ENCODE measurements around the gene TPPP2. TPM values are rescaled to one million over a fixed set of nuclear protein-coding genes. Genes with fewer than 3 reads are reported as not detected.
"Not testable (repeated sequence)": the region's sequence is repeated elsewhere in the genome, so short reads cannot be mapped to it uniquely, and the experiment has no call there.

Gene TPPP2
- total RNA-seq, result not detected in 2 replicates

DNA sequence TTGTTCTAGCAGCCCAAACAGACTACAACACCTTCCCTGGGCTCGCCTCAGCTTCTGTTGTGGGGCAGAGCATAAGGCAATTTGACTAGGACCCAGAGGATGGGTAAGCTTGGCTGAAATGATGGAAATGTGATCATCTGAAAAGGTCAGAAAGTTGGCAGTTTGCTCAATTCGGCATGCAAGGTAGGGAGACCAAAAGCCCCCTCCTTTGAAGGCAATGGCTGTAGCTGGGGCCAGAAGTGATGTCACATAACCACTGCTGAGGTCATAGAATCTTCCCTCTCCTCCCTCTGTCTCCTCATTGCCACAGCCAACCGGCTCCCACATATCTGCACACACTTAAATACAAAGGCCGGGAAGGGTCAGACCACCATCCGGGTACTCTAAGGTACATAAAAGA lies at the start of gene TPPP2:
TSS of gene TPPP2 (plus strand) at position 301 of the 400 bp plus-strand sequence. CDS start 365 bp downstream, outside the sequence.
- intact Hi-C loops (cut with micrococcal nuclease), result no loop called here

DNA sequence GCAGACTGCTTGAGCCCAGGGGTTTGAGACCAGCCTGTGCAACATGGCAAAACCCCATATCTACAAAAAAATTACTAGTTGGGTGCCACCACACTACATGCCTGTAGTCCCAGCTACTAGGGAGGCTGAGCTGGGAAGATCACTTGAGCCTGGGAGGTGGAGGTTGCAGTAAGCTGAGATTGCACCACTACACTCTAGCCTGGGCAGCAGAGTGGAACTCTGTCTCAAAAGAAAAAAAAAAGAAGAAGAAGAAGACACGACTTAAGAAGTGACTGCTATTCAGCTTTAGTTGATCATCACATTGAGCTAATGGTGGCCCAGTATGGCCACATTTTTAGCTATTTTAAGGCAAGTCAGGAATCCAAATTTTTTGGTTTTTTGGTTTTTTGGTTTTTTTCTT lies 49.1 kb upstream of the TPPP2 start:
- intact Hi-C loops (cut with micrococcal nuclease), result no loop called here

DNA sequence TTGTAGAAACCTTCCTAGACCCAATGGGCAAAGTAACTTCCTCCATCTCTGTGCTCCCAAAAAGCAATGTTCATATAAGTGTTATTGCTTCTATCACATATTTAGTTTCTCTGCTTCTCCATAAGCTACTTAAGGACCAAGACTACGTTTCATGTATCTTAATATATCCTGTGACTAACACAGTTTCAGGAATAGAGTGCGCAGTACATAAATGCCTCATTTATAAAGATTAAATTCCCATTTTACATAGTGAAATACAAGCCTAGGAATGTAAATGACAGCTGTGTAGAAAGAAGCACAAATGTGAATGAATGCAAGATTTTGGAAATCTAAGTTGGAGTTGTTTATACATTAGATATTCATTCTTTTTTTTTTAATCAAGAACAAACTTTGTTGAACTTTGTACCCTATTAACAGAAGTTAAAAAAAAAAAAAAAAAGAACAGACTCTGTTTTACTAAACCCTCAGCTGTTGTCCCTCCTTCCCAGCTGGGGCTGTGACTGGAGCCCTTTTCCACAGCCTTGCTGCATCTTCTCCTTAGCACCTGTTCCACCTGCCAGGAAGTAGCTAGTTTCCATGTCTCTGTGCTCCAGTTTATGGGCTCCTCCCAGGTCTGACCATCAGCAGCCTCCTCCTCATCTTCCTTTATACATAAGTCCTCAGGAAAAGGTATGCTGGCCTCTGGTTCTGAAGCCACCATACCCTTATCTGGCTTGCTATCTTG lies 47.2 kb upstream of the TPPP2 start:
- intact Hi-C loops (cut with micrococcal nuclease), result no loop called here

DNA sequence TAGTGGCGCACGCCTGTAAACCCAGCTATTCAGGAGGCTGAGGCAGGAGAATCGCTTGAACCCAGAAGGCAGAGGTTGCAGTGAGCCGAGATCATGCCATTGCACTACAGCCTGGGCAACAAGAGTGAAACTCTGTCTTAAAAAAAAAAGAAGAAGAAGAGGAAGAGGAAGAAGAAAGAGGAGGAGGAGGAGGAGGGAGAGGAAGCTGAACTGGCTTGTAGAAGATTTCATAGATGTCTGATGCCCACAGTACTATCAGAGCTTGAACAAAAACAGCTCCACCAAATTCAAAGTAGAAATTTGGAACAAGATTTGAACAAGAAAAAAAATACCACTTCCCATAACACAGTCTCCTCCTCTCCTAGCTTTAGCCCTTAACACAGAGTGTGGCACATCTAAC lies 44.4 kb upstream of the TPPP2 start:
- intact Hi-C loops (cut with micrococcal nuclease), result not testable (repeated sequence)

DNA sequence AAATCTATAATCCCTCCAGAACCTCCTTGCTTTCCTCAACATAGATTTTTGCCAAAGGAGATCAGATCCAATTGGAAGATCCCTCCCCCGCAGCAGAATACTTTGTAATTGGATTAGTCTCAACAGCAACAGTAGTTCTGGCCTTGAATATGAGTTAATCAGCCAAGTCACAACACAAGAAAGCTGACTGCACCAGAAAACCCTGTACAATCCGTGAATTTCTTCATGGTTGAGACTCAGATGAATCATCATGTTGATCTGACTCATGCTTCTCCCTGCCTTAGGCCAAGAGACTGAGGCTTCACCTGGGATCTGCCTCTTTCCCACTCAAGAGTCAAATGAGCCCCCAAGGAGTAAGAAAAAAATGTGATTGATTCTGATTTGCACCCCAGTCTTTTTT lies 43.2 kb upstream of the TPPP2 start:
- intact Hi-C loops (cut with micrococcal nuclease), result no loop called here

DNA sequence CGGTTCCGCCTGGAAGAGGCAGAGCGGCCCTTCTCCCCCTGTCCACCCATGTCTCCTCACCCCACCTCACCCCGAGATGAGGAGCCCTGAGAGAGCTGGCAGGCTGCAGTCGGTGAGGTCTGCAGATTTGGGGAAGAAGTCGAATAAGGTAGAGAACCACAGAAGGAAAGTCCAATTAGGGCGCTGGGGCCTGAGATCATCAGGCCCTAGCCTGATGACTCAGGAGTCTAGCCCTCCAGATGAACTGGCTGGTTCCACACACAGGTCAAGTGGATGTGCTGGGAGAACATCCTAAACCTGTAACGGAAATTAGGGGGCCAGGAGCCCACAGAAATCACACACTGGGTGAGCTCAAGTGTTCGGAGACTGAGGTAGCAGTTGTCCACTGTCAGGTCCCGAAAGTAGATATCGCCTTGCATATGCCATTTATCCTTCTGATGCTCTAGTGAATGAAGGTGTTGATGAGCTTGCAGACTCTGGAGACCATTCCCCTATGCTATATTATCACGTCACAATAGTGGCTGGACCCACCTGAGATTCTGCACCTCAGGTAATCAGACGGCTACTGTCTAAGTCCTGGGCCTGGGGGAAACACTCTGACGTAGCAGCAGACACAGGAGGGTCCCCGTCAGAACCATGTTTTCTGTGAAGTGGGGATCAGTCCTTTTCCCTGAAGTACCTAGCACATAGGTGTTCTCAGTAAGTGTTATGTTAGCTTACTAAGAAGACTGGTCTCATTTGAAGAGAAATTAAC lies 41.1 kb upstream of the TPPP2 start:
- intact Hi-C loops (cut with micrococcal nuclease), result loop anchor here (1.0 kb wide), 2 partner anchors 18 to 305 kb away; partner anchors contain the start of gene RNASE4

DNA sequence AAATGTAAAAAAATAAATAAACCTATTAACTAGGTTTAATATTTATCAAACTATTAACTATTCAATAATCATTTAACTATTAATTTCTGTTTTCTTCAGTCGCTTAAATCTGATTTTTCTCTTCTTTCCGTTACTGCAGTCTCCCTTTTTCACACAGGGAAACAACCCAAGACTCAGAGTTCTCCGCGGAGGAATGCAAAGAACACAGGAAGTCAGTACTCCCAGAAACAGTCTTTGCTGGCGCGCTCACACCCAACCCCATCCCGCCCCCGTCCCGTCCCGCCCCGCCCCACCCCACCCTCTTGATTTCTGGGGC lies 40.6 kb upstream of the TPPP2 start:
- intact Hi-C loops (cut with micrococcal nuclease), result loop anchor here (1.0 kb wide), 2 partner anchors 18 to 305 kb away; partner anchors contain the start of gene RNASE4

DNA sequence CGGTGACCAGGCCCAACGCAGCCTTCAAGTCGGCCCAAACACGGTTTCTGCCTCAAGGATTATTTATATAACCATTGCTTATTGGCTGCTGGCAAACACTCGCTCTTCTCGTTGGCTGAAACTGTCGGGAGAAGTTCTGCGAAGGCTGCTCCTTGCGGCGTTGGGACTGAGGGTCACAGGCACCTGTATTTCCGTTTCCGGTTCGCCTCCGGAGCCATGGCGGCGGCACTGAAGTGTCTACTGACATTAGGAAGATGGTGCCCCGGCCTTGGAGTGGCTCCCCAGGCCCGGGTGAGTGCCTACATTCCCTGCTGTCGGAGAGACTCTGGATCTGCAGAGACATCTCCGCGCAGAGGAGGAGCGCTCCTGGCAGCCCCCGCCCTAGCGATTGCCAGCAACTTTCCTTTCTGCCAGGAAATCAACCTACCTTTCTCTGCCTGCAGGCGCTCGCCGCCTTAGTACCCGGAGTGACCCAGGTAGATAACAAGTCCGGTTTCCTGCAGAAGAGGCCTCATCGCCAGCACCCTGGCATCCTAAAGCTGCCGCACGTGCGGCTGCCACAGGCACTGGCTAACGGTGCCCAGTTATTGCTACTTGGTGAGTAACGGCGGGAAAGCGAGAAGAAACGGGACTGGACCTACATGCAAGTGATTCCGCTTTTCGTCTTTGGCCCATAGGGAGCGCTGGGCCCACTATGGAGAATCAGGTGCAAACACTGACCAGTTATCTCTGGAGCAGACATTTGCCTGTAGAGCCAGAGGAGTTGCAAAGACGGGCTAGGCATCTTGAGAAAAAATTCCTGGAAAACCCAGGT lies 40.0 kb upstream of the TPPP2 start, which contains the start of gene METTL17:
TSS of gene METTL17 (plus strand) at position 194 of the 814 bp plus-strand sequence. CDS start at position 217, 23 bp downstream.
- intact Hi-C loops (cut with micrococcal nuclease), result loop anchor here (1.0 to 5.0 kb wide), 4 partner anchors 19 to 487 kb away; partner anchors contain the start of genes RAB2B, RNASE4 and TOX4

DNA sequence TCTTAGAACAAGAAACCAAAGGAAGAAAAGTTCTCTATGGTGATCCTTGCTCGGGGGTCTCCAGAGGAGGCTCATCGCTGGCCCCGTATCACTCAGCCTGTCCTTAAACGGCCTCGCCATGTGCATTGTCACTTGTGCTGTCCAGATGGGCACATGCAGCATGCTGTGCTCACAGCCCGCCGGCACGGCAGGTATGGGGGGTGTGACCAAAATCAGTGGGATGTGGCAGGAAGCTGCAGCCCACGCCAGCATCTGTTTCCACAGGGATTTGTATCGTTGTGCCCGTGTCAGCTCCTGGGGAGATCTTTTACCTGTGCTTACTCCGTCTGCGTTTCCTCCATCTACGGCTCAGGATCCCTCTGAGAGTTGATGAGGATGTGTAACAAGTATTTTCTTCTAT lies 33.5 kb upstream of the TPPP2 start:
- intact Hi-C loops (cut with micrococcal nuclease), result no loop called here

DNA sequence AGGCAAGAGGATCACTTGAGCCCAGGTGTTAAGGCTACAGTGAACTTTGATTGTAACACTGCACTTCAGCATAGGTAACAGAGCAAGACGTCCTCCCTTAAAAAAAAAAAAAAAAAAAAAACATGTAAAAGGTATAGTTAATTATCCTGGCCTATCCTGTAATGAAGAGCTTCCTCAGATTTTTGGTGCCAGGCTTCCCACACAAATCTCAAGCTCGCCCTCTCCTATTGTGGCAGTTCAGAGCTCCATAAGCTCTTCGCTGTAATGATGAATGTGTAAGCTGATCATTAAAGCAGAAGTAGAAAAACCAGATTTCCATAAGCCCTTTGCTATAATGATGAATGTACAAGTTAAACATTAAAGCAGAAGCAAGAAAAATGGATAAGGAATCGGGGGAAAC lies 32.9 kb upstream of the TPPP2 start:
- intact Hi-C loops (cut with micrococcal nuclease), result no loop called here

DNA sequence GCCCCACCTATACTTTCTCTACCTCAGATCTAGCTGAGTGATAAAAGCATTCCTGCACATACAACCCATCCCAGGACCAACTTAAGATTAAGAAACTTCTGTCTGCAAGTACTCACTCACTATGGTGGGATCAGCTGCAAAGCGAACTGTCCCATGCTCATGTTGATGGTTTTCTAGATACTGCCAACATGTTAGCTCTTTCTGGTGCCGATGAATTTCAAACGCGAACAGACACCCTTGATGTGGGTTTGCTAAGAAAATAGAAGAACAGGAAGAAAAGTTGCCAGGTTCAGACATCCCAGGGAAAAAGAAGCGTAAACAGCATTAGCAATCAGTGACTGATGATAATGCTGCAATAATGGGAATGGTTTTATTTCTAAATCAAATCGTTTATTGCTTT lies 32.5 kb upstream of the TPPP2 start:
- intact Hi-C loops (cut with micrococcal nuclease), result no loop called here

DNA sequence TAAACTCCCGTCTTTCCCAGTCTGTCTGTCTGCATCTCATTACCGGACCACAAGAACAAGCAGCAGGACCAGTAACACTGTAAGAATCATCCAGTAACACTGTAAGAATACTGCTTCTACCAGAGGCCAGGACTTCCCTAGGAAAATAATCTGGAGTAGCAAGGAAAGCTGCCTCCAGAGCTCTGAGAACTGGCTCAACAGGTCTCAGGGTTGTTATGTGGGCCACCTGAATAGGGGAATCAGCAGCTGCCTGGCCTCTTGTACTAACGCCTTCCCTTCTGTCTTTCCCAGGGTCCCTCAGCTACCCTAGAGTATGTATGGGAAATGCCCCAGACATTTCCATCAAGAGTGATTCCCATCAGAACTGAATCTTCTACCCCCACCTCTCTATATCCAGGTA lies 31.9 kb upstream of the TPPP2 start:
- intact Hi-C loops (cut with micrococcal nuclease), result no loop called here

DNA sequence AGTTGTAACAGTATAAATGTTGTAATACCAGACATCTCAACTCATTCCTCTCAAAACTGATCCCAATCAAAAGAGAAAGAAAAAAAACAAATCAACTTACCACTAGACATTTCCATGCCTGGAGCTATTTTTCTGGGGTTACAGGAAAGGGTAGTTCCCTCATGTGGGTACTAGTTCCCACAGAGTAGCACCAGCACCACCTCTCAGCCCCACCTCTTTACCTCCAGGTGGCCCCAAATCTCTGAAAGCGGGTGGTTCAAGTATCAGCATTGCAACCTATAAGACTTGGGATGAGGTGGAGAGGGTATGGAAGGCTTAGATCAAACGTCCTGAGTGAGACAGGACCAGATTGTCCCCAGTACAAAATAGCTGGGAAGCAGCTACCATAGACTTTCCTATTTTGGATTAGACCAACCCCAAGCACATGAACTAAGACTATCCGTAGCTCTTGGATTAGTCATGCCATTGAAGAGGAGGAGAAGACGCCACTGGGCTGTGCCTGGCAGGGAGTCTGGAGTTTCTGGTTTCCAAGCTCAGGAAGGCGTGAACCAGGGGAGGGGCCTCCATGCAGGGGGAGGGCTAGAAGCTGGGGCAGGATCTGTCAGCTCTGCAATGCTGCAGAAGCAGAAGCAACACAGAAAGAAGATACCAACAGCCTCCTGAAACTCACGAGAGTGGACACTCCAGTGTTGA lies 31.2 kb upstream of the TPPP2 start, which contains the start of gene SLC39A2:
TSS of gene SLC39A2 (plus strand) at position 620 of the 693 bp plus-strand sequence. CDS start 154 bp downstream, outside the sequence.
- intact Hi-C loops (cut with micrococcal nuclease), result no loop called here

DNA sequence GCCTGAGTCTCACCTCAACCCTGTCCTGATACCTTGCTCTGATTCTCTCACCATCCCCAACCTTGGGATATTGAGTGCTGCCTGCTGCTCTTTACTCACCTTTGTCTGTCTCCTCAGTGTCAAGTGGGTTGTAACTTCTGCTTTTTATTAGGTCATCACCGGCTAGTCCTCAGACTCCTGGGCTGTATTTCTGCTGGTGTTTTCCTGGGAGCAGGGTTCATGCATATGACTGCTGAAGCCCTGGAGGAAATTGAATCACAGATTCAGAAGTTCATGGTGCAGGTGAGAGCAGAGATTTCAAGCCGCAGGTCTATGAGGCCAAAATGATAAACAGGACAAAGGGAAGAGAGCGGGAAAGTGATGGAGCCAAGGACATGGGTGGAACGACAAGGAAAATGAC lies 30.4 kb upstream of the TPPP2 start:
- intact Hi-C loops (cut with micrococcal nuclease), result no loop called here

DNA sequence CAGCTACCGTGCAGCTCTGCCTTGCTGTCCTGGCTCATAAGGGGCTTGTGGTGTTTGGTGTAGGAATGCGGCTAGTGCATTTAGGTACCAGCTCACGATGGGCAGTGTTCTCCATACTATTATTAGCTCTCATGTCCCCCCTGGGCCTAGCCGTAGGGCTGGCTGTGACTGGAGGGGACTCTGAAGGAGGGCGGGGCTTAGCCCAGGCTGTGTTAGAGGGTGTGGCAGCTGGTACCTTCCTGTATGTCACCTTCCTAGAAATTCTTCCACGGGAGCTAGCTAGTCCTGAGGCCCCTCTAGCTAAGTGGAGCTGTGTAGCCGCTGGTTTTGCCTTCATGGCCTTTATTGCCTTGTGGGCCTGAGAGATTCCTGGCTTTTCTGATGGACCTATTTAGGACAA lies 28.8 kb upstream of the TPPP2 start:
- intact Hi-C loops (cut with micrococcal nuclease), result no loop called here

DNA sequence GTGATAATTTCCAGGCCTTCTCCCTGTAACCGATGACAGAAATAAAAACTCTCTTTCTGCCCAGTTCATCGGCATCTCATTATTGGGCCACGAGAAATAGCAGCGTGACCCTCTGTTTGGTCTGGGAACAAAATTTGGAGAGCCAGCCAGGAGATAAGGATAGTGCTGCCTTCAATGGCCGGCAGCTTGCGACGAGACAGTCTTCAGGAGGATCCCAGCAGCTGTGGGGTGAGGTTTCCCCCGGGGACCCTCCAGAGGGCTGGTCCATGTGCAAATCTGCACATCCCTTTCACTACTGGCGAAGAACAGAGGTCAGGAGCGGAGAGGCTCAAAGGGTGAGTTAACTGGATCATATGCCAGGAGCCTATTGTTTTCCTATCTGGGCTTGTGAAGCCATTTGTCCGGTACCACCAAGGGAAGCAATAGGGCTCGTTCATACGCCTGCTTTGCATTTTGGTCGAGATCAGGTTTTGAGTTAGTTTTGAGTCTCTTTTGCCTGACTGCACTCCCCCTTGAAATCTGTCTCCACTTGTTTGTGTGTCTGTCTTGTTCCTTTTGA lies 26.1 kb upstream of the TPPP2 start:
- intact Hi-C loops (cut with micrococcal nuclease), result no loop called here

DNA sequence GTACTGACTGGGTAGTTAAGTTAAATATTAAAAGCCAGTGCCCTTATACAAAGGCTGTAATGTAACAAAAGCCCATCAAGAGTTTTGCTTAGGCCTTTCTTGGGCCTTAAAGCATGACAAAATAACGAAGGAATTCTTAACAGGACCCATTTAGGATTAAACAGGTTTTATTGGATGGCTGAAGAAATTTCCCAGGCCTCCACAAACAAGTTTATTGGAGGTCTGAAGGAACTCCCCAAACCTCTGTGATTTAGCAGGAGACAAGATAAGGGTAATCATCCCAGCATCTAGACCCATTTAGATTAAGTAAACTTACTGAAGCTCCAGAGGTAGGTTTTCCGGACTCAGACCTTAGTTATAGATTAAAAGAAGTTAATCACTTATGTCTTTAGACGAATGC lies 20.3 kb upstream of the TPPP2 start:
- intact Hi-C loops (cut with micrococcal nuclease), result not testable (repeated sequence)

DNA sequence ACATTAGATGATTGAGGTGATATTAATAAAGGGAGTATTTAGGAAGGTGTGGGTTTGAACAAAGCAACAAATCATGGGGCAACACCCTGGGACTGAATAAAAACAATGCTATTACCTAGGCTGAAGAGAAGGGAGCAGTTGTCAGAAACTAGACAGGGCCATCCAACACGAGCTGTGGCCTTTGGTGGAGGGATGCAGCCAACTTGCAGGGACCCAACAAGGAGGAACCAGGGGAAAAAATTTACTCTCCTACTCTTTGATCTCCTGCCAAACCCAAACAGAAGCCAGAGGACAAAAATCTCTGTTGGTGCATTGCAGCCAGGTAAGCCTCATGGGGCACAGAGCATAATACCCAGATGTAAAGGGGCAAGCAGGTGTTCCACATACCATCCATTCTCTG lies 18.9 kb upstream of the TPPP2 start:
- intact Hi-C loops (cut with micrococcal nuclease), result no loop called here

DNA sequence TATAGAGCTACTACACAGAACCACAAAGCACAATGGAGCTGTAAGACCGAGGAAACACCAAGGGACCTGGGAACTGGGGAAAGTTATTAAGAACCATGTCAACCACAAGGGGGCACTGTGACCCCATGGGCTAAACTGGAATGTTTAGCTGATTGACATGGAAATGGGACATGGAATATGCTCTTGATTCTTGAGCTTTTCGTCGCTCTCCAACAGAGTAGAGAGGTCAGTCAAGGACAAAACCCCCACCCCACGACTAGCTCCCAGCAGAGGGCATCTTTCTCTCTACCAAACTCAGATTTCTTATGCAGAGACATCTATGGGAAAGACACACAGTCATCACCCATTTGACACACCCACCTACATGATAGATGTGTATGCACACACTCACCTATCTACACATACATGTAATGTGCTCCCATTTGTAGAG lies 15.2 kb upstream of the TPPP2 start:
- intact Hi-C loops (cut with micrococcal nuclease), result loop anchor here (1.0 kb wide), 3 partner anchors 26 to 90 kb away; no protein-coding TSS in a partner anchor

DNA sequence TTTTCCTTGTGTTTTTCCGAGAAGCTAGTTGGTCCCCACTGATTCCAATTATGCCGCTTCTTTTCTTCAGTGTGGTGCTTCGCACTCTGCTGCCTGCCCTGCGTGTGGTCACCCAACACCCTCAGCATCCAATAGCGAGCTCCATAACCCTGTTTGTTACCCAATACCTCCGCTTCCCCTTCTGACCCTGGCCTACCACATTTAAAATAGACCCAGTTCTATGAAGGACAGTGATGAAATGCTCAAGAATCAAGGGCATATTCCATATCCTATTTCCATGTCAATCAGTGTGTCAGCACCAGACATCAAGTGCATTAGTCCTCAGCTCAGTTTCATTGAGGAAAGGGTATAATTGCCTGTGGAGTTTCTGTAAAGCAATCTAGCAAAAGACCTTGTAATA lies 14.7 kb upstream of the TPPP2 start:
- intact Hi-C loops (cut with micrococcal nuclease), result no loop called here

All from T-helper 2 cell treated with Interferon-gamma antibody and Interleukin-4, amounts not matched to agents 100 ng/mL and 5 ng/mL, for 36 hours (primary cell).